Anterior cingulate cortex (tissue), 58 donors: ENCODE data around the gene ORAI3.
A peak's percentile ranks its signal among the peaks of the same experiment; 100 is the strongest.

ENCODE experiments used
- DNase-seq, 58 donors: peaks; one replicate each; lab custom pipeline; 2025; lab: John Stamatoyannopoulos, UW

The ORAI3 gene

DNA sequence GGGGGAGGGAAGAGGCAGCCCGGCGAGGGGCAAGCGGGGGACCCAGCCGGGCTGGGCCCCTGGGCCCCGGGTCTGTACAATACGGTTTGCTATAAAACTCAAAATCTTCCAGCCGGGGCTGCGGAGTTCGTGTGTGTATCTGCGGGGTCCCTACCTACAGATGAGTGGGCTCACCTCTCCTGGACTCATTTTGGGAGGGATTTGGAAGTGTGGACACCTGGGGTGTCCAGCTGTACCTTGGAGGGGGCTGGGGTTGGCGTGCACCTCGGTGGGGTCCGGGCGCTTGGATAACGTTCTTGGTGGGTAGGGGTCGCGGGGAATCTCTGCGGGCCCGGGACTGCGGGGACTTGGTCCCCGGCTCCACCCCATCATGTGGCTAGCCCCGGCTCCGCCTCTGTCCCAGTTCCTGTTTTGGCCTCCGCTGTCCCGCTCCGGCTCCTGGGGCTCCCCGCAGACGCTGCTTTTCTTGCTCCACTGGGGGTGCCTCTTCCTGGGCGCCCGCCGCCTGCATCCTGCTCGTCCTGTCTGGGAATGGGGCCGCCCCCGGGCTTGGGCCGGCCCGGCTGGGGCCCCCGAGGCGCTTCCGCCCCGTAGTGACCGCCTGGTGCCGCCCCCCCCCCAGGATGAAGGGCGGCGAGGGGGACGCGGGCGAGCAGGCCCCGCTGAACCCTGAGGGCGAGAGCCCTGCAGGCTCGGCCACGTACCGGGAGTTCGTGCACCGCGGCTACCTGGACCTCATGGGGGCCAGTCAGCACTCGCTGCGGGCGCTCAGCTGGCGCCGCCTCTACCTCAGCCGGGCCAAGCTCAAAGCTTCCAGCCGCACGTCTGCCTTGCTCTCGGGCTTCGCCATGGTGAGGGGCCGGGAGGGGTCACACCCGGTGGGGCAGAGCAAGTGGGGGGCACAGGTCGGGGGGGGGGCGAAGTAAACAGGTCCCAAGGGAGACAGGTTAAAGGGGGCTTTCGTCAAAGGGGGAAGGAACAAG is at the start of gene ORAI3:
Gene ORAI3, plus strand, starts transcription at position 402 of the 983 bp plus-strand sequence. Its CDS starts 222 bp downstream, at position 624.
- peak in 54 of 58 donors; percentile 19 to 80 (median 60) for DNase-seq

DNA sequence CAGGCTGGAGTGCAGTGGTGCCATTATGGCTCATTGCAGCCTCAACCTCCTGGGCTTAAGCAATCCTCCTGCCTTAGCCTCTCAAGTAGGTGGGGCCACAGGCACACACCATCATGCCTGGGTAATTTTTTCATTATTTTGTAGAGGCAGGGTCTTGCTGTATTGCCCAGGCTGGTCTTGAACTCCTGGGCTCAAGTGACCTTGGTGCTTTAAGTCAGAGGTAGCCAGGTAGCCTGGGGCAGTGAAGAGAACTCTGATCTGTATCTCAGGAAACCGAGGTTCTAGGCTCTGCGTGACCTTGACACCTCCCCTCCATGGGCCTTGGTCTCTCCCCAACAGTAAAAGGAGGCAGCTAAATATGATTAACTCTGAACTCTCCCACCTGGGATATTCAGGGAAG is 49.1 kb upstream of the ORAI3 start:
- DNase-seq: no peak

DNA sequence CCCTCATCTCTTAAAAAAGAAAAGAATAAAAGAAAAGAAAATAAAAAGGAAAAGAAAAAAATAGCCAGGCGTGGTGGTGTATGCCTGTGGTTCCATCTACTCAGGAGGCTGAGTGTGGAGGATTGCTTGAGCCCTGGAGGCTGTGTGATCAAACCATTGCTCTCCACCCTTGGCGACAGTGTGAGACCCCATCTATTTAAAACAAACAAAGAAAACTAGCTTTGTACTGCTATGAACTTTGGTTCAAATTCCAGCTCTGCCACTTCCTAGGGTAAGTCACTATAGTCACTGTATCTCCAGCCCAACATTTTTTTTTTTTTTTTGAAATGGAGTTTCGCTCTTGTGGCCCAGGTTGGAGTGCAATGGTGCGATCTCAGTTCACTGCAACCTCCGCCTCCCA is 48.3 kb upstream of the ORAI3 start:
- no peak for DNase-seq

DNA sequence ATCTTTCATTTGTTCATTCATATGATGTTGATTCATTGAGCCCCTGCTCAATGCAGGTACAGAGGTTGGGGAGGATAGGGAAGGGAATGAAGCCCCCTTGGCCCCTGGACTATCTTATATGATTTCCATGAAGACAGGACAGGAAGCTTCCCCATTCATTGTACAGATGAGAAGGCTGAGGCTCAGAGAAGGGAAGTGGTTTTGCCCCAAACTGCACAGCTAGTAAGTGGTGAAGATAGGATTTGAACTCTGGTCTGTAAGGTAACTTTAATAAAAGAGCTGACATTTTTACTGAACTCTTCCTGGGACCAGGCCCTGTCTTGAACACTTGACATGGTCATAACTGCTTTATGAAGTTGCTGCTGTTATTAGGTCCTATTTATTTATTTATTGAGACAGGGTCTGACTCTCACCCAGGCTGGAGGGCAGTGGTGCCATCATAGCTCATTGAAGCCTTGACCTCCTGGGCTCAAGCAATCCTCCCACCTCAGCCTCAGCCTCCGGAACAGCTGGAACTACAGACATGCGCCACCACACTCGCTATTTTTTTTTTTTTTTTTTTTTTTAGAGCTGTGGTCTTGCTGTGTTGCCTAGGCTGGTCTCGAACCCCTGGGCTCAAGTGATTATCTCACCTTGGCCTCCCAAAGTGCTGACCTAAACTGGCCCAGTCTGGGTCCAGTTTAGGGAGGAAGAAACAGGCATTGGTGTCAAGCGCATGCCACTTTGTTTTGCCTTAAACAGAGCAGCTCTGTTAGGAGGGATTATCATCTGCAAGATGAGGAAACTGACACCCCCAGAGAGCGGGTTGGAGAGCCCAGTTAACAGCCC is 47.5 kb upstream of the ORAI3 start:
- DNase-seq: no peak

DNA sequence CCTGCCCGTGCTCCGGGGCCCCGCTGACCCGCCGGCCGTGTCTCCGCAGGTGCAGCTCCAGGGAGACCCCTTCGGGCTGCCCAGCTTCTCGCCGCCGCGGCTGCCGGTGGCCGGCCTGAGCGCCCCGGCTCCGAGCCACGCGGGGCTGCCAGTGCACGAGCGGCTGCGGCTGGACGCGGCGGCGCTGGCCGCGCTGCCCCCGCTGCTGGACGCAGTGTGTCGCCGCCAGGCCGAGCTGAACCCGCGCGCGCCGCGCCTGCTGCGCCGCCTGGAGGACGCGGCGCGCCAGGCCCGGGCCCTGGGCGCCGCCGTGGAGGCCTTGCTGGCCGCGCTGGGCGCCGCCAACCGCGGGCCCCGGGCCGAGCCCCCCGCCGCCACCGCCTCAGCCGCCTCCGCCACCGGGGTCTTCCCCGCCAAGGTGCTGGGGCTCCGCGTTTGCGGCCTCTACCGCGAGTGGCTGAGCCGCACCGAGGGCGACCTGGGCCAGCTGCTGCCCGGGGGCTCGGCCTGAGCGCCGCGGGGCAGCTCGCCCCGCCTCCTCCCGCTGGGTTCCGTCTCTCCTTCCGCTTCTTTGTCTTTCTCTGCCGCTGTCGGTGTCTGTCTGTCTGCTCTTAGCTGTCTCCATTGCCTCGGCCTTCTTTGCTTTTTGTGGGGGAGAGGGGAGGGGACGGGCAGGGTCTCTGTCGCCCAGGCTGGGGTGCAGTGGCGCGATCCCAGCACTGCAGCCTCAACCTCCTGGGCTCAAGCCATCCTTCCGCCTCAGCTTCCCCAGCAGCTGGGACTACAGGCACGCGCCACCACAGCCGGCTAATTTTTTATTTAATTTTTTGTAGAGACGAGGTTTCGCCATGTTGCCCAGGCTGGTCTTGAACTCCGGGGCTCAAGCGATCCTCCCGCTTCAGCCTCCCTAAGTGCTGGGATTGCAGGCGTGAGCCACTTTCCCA is 46.6 kb upstream of the ORAI3 start:
- peak in 41 of 58 donors; percentile 11 to 76 (median 47) for DNase-seq

DNA sequence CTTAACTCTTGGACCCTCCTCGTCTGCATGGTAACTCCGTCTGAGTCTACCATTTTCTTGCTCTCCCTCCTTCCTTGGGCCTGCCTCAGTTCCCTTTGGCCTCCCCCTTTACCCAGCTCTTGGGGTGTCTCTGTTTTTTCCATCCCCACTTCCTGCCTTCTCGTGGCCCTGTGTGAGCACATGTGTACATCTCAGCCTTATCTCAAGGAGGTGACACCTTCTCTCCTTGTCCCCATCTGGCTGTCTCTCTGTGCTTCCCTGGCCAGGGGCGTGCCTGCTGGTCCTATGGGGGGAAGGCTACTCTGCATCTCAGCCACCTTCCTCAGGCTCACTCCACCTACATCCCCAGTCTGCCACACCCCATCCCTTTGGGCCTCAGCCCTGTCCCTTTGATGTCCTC is 45.9 kb upstream of the ORAI3 start:
- no peak for DNase-seq

DNA sequence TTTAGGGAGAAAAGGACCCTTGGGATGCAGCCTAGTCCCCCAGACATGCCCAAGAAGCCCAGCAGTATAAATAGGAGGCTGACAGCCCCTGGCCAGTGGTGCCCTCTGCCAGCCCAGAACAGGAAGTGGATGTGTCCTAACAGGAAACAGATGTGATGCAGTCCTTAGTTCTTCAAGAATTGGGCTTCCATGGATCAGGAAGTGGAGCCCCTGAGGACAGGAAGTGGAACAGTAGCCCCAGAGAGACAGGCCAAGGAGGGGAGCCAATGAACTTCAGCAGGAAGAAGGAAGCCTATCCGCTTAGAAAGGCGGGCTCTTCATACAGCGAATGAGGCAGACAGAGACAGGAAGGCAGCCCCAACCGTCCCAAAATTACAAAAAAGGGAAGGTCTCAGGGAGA is 45.3 kb upstream of the ORAI3 start:
- peak in 12 of 58 donors; percentile 5 to 36 (median 22) for DNase-seq

DNA sequence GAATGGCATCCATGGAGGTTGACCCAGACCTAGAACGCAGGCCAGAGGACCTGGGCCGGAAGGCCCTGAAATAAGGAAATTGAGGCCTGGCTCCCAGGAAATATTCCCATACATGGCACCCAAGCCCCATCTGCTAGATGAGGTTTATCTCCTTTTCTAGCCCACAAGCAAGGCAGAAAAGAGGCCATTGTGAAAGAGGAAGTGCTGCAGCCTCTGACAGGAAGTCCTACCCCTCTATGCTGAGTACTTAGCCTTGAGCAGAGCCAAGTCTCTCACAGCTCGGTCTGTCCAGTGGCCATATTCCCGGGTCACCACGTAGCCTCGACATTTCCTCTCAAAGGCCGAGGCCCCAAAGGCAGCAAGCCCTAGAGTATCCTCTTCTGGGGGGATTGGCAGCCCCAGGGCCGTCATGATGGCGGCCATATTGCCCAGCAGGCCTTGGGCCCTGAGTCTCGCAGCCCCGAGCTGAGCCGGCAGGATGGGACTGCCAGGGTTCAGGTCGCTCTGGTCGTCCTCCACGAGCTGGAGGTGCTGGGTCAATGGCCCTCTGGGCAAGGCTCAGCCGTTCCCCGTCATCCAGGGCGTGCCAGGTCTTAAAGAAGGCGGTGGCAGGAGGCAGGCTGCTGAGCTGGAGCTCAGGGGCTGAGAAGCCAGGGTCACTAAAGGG is 44.6 kb upstream of the ORAI3 start:
- DNase-seq: no peak

DNA sequence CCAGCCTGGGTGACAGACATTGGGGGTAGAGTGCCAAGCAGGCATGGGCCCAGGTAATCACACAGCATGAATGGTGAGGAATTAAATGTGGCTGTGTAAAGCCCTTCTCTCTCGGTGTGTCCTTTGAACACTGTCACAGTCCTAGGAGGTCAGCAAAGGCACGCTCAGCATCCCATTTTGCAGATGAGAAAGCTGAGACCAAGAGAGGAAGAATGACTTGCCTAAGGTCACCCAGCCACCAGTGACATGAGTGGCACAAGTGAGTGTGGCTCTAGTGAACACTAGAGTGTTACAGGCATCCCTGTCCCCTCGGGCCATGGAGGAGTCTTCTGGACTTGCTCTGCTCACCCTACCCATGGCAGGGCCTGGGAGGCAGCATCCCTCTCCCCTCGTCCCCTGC is 41.8 kb upstream of the ORAI3 start:
- DNase-seq: no peak

DNA sequence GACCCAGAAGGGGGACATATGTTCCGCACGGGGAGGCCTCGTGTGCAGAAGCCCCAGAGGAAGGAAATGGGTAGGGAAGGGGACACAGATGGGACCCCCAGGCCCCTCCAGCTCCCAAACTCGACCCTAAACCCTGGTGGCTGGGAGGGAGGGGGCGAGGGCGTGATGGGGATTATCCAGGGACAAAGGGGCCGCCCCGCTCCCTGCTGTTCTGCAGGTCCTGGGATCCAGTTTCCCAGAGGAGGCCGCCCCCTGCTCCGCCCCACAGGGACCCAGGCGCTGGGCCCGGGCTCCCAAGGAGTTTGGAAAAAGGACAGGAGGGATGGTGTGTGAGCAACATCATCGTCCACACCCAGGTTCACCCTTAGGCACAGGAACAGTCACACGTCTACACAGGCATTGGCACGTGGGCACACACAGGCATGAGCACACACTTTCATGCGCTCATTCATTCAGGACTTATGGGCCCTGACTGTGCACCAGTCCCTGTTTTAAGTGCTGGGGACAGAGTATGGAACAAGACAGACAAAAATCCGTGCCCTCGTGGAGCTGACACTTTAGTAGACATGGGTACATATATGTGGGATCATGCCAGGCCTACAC is 38.3 kb upstream of the ORAI3 start:
- DNase-seq: no peak

DNA sequence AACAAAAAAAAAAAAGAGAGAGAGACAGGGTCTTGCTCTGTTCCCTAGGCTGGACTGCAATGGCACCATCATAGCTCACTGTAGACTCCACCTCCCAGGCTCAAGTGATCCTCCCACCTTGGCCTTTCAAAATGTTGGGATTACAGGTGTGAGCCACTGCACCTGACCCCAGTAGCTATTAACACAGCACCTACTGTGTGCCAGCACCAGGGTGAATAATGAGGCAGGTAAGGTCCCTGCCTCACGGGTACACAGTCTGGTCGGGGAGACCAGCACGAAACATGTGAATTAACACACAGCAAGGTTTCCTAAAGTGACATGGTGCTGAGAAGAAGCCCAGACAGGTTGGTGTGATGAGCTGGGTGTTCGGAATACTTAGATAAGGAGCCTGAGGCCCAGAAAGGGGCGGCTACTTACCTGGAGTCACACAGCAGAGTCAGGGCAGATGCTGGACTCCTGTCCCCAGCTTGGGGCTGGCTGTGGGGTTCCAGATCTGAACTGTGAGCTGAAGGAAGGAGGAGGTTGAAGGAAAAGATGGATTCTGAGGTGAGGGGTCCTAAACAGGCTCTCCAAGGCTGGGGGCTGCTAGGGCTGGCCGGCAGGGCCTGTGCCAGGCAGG is 36.0 kb upstream of the ORAI3 start:
- DNase-seq: no peak

DNA sequence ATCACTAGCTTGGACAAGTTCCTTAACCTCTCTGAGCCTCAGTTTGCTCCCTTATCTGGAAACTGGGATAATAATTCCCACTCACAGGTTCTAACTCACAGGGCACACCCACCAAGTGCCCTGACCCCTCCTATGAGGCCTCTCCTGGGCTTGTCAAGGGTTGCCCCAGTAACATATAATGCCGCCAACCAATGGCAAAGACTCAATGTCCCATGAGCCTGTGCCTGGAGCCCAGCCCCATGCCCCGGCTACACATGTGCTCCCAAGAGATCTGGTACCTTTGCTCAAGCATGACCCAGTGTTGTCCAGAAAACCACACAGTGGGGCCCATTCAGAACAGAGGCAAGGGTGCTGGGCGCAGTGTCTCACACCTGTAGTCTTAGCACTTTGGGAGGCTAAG is 34.0 kb upstream of the ORAI3 start:
- DNase-seq: no peak

DNA sequence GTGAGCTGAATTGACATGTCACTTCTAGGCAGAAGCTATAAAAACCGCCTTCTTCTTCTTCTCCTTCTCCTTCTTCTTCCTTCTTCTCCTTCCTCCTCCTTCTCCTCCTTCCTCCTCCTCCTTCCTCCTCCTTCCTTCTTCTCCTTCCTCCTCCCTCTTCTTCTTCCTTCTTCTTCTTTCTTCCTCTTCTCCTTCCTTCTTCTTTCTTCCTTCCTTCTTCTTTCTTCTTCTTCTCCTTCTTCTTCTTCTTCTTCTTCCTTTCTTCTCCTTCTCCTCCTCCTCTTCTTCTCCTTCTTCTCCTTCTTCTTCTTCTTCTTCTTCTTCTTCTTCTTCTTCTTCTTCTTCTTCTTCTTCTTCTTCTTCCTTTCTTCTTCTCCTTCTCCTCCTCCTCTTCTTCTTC is 30.3 kb upstream of the ORAI3 start:
- DNase-seq: no peak

DNA sequence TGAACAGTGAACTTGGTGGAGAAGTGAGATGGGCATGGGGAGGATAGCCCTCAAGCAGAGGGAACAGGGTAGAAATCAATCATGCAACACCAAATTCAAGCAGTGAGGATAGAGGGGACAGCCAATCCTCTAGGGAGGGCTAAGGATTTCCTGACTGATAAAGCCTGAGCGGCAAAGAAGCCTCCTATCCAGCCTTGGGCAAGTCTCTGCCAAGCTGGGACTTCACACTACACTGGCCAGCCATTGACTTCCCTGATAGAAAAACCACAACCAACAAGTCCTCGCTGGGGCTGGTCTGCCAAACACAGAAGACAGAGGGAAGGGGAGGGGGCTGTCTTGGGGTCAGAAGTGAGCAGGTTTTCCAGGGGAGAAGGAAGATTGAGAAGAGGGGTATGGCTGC is 28.0 kb upstream of the ORAI3 start:
- DNase-seq: no peak

DNA sequence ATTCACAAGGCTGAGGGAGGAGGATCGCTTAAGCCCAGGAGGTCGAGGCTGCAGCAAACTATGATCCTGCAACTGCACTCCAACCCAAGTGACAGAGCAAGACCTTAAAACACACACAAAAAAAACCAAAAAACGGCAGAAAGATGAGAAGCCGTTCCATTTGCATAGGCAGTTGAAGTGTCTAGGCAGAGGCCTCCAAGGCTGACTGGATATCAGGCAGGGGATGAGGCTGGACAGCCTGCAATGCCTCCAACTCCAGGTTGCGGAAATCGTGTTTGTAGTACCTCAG is 27.5 kb upstream of the ORAI3 start:
- DNase-seq: no peak

DNA sequence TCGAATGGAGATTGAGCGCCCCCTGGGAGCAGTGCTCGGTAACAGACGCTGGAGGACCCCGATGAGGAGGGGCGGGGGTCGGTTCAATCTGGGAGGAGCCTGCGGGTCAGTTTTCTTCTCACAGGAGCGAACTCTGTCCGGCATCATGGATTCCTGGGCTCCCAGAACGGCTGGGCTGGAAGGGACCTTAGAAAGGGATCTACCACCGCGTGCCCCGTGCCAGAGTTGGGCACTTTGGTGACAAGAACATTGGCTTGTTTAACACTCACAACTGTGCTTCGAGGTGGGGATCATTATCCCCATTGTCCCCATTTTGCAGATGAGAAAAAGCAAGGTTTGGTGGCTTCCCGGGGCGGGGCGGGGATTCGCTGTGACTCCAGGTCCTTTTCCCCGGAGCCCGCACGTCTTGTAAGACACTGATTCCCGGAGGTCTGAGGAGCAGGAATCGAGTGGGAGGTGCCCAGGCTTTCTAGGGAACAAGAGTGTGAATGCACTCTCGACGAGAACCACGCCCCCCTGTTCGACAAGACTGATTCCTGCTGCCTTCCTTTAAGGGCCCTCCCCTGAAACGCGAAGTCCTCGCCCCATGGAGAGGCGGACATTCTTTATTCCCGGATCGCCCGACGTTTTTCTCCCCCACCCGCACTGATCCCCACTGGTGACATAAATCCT is 27.0 kb upstream of the ORAI3 start:
- peak; percentile 30 to 92 (median 77) for DNase-seq

DNA sequence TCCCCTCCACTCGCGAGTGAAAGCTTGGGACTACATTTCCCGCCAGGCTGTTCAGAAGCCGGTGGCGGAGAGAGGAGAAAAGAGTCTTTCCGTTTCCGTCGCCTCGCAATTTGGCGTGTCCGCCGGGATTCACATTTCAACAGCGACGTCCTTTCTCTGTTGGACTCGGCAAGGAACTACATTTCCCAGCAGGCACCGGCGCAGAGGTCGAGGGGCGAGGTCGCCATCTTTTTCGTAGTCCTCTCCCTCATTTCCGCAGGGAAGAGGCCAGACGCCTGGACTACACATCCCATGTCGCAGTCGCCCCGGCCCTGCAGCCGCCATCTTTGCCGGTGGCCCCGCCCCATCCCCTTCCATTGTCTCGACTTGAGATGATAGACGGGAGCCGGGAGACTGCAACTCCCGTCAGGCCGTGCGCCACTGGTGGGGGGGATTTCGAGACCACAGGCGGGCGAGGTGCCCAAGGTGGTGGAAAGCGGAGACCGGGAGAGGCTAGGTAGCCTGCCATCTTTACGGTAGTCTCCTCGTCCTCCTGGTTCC is 26.4 kb upstream of the ORAI3 start:
- DNase-seq: peak; percentile 93 to 100 (median 100)

DNA sequence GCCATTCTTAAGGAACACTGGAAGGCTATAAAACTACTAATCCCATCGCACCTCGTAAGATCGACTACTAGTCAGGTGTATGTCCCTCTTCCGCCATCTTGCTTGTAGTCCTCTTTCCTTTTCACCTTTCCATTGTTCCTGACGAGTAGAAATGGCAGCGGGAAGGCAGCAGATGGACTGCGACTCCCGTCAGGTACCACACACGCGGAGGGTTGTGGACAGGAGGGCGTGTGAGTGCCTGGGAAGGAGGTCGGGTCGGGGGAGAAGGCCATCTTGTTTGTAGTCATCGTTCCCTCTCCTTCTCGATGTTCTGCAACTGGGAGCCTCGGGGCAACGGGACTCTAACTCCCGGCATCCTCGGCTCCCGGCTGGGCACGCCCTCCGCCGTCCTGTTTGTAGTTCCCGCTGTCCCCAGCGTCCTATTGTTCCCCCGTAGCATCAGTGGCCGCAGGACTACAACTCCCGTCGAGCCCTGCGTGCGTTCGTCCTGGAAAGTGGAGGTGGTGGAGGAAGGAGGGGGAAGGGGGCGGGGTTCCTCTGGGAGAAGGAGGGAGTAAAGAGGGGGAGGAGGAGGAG is 25.8 kb upstream of the ORAI3 start:
- peak; percentile 86 to 100 (median 99) for DNase-seq
